ENCODE data around the gene RCOR1. TPM values are rescaled to one million over a fixed set of nuclear protein-coding genes. Genes with fewer than 3 reads are reported as not detected.
A peak's percentile ranks its signal among the peaks of the same experiment; 100 is the strongest.

The RCOR1 gene
- total and polyA plus RNA-seq, 8 donors, result 33.2 to 80.3 (median 63.6) TPM

- H3K36me3 ChIP-seq, result no peaks in the 10 kb centered on the region
- no peak for ATAC-seq
Measured at GRCh38 chr14:102769049-102769327, 176.5 kb downstream of the RCOR1 start.

GRCh38 chr14:102770147-102771123, 178.0 kb downstream of the RCOR1 start:
- ATAC-seq (no peak), DNase-seq (peak in 1 of 4 donors; percentile 70)
- TF ChIP-seq CTCF (IDR thresholded peaks at IDR 0.05), result no peak
- Histone ChIP-seq H3K36me3 (no peaks in the 10 kb centered on the region), H3K9me3 (no peaks in the 10 kb centered on the region), H3K27me3 (no peaks in the 10 kb centered on the region), H3K27ac (no peak overlapping the region), H3K4me3 (no peak overlapping the region), H3K4me1 (peaks cover 0 to 25% of the 10 kb centered on the region in 2 donors)
- intact Hi-C loops (cut with DNase I), result loop anchor here in 1 of 2 donors (10.0 kb wide), 1 partner anchor 154 kb away; the partner anchor contains the start of gene AMN

More at GRCh38 chr14:102769049-102769327, 176.5 kb downstream of the RCOR1 start:
- H3K4me3 ChIP-seq, result no peak overlapping the region
- DNase-seq, result no peak
- intact Hi-C loops (cut with DNase I), result no loop called here
- no peak for TF ChIP-seq CTCF (IDR thresholded peaks at IDR 0.05)
- no peaks in the 10 kb centered on the region for H3K9me3 ChIP-seq
- peak overlapping the region in 1 of 2 donors; percentile 77 for H3K27ac ChIP-seq
- H3K27me3 ChIP-seq, result no peaks in the 10 kb centered on the region
- H3K4me1 ChIP-seq, result peaks cover 0 to 16% of the 10 kb centered on the region in 2 donors

- no peaks in the 10 kb centered on the region for H3K9me3 ChIP-seq
- intact Hi-C loops (cut with DNase I), result loop anchor here in 1 of 2 donors (10.0 kb wide), 1 partner anchor 154 kb away; the partner anchor contains the start of gene AMN
- no peak overlapping the region for H3K4me3 ChIP-seq
- no peaks in the 10 kb centered on the region for H3K27me3 ChIP-seq
- no peak for TF ChIP-seq CTCF (IDR thresholded peaks at IDR 0.05)
- no peaks in the 10 kb centered on the region for H3K36me3 ChIP-seq
- DNase-seq (no peak), ATAC-seq (no peak)
- H3K4me1 ChIP-seq, result peaks cover 0 to 32% of the 10 kb centered on the region in 2 donors
- H3K27ac ChIP-seq, result no peak overlapping the region
Measured at GRCh38 chr14:102771144-102771543, 178.7 kb downstream of the RCOR1 start.

GRCh38 chr14:102772781-102773570, 180.5 kb downstream of the RCOR1 start:
- Histone ChIP-seq H3K9me3 (no peaks in the 10 kb centered on the region), H3K36me3 (no peaks in the 10 kb centered on the region), H3K27me3 (no peaks in the 10 kb centered on the region), H3K4me1 (peaks cover 0 to 34% of the 10 kb centered on the region in 2 donors), H3K4me3 (no peak overlapping the region), H3K27ac (no peak overlapping the region)
- DNase-seq (no peak), ATAC-seq (no peak)
- intact Hi-C loops (cut with DNase I), result loop anchor here in 1 of 2 donors (10.0 kb wide), 1 partner anchor 152 kb away; the partner anchor contains the start of gene AMN
- no peak for TF ChIP-seq CTCF (IDR thresholded peaks at IDR 0.05)

Measured in left lung (tissue), 10 donors.